ENCODE results near the gene BORCS5.

DNA sequence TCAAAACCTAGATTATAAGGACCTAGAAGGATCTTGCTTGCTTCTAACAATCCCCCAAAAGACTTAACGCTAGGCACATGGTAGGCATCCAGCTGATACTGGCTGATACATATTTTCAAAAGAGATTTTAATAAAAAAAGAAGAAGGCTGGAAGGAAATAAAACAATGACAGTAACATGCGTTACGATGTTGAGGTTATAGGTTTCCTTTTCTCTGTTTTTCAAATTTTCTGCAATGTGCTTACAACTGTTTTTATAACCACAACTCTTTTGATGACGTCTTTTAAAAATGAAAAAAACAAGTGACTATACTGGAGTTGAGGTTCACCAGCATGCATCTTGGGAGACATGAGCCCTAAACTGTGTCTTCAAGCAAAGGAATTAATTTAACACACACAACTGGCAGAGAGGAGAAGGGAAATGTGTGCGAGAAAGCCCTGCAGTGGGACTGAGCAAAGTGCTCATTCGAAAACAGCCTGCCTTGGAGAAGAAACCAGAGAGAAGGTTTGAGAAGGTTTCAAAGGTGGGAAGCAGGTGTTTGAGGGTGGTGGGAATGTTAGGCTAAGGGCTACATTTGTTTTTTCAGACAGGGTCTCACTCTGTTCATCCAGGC lies 125.4 kb downstream of the BORCS5 start:
- TF ChIP-seq CTCF (conservative IDR thresholded peaks at IDR 0.05 in 1 of 2, IDR thresholded peaks at IDR 0.05 in 1 of 2; ENCODE audit: low read depth in 1 of 2, low read length in 2 of 2), result no peak
- no peak for TF ChIP-seq EZH2 (IDR thresholded peaks at IDR 0.05; ENCODE audit: low read length, missing control alignments)

Measured in fibroblast of lung (primary cell).